Kidney (tissue), 14 donors: ENCODE results near the gene ILKAP. TPM values are rescaled to one million over a fixed set of nuclear protein-coding genes. Genes with fewer than 3 reads are reported as not detected.
"Not testable (repeated sequence)": the region's sequence is repeated elsewhere in the genome, so short reads cannot be mapped to it uniquely, and the experiment has no call there.

Experiments used
- DNase-seq, 5 donors: peaks; one replicate each; pipeline ENCODE4 v3.0.0-alpha.2; 2013 to 2020
- FAIRE-seq: peaks from 2 replicates; lab custom pipeline; 2012; peaks lifted over from hg19 to GRCh38; lab: Jason Lieb, UNC
- H3K27ac ChIP-seq, 2 donors: one replicate each; pipeline ENCODE4 v1.7.0; 2013; ENCODE audit warnings: low read depth in 2 of 2, low read length in 2 of 2, inconsistent platforms in 1 of 2
- H3K27me3 ChIP-seq: one replicate; pipeline ENCODE4 v1.7.1; 2013; ENCODE audit warnings: low read length, inconsistent platforms; ENCODE audit not compliant: control insufficient read depth, insufficient read depth
- H3K36me3 ChIP-seq, 3 donors: one replicate each; pipeline versions ENCODE4 v1.7.0 to v1.7.1; 2013; ENCODE audit warnings: low read length in 3 of 3, control low read depth in 1 of 3, inconsistent platforms in 1 of 3; ENCODE audit not compliant: insufficient read depth in 3 of 3, control insufficient read depth in 2 of 3
- H3K4me1 ChIP-seq, 3 donors: one replicate each; pipeline versions ENCODE4 v1.7.0 to v1.7.1; 2013; ENCODE audit warnings: low read length in 3 of 3, inconsistent platforms in 1 of 3, low read depth in 1 of 3; ENCODE audit not compliant: control insufficient read depth in 2 of 3, insufficient read depth in 2 of 3
- H3K4me3 ChIP-seq, 3 donors: one replicate each; pipeline versions ENCODE4 v1.7.0 to v1.8.1; 2013; ENCODE audit warnings: low read length in 3 of 3, control low read depth in 1 of 3, inconsistent platforms in 1 of 3
- H3K9ac ChIP-seq, 3 donors: one replicate each; pipeline versions ENCODE4 v1.7.0 to v1.7.1; 2013; ENCODE audit warnings: low read length in 3 of 3, control low read depth in 1 of 3, inconsistent platforms in 1 of 3
- H3K9me3 ChIP-seq, 3 donors: one replicate each; pipeline versions ENCODE4 v1.7.0 to v1.7.1; 2013; ENCODE audit warnings: low read length in 3 of 3, control low read depth in 1 of 3, inconsistent platforms in 1 of 3; ENCODE audit not compliant: control insufficient read depth in 2 of 3, insufficient read depth in 1 of 3
- CTCF ChIP-seq: IDR thresholded peaks from 3 replicates; pipeline ENCODE4 v1.5.1; 2012; ENCODE audit warnings: mild to moderate bottlenecking, moderate library complexity, borderline replicate concordance; ENCODE audit not compliant: insufficient read depth; ENCODE audit errors: extremely low read depth
- intact Hi-C: fragments of 100-400 bp; cut with DNase I; formaldehyde crosslinking; loops from one replicate; pipeline ENCODE4 v1.11.1; 2022
- polyA plus RNA-seq: library from polyadenylated mRNA; stranded (reverse); fragments of 350-450 nt; fragmentation: Illumina TruSeq; extraction: RNeasy Lipid Tissue Mini Kit (QIAGEN cat#74804); gene quantifications from one replicate; pipeline ENCODE4 v1.2.3, GENCODE V29; 2014; ENCODE audit warnings: low read depth, low replicate concordance; ENCODE audit not compliant: insufficient read depth
- total RNA-seq: library from RNA; stranded (reverse); fragmentation: NEBNext Ultra II Directional; extraction: Animal tissue kit (Norgen Biotek cat#: 25700); gene quantifications from one replicate; pipeline ENCODE4 v1.2.1, GENCODE V29; 2021
- donor health status: control.
- donor health status: control.
- donor health status: control.
- donor health status: control.
- donor health status: control.
- donor health status: DM: yes; HTN: yes; CAD: no.
- donor health status: Normal renal cell carcinoma (clear cell type).

Gene ILKAP
- total and polyA plus RNA-seq, 2 donors from 2014 or later, result 38.4 to 47.7 TPM

GRCh38 chr2:238173692-238174091, 29.8 kb downstream of the ILKAP start:
- H3K4me1 ChIP-seq, result peaks cover 3 to 11% (median 5%) of the 10 kb centered on the region in 3 donors
- intact Hi-C loops, result no loop called here

GRCh38 chr2:238172439-238172838, 31.1 kb downstream of the ILKAP start:
- no peak overlapping the region for H3K4me3 ChIP-seq
- FAIRE-seq (no peak), DNase-seq (no peak)
- intact Hi-C loops, result no loop called here
- peaks cover 7 to 53% (median 32%) of the 10 kb centered on the region in 3 donors for H3K36me3 ChIP-seq
- no peak for TF ChIP-seq CTCF
- H3K9me3 ChIP-seq, result no peaks in the 10 kb centered on the region
- no peak overlapping the region for H3K9ac ChIP-seq
- H3K27me3 ChIP-seq, result no peaks in the 10 kb centered on the region
- H3K27ac ChIP-seq, result no peak overlapping the region
- H3K4me1 ChIP-seq, result peaks cover 3 to 11% (median 5%) of the 10 kb centered on the region in 3 donors

More at GRCh38 chr2:238173692-238174091, 29.8 kb downstream of the ILKAP start:
- Histone ChIP-seq H3K9ac (no peak overlapping the region), H3K4me3 (no peak overlapping the region), H3K27me3 (no peaks in the 10 kb centered on the region), H3K36me3 (peaks cover 7 to 63% (median 34%) of the 10 kb centered on the region in 3 donors), H3K9me3 (no peaks in the 10 kb centered on the region), H3K27ac (no peak overlapping the region)
- FAIRE-seq (no peak), DNase-seq (no peak)
- no peak for TF ChIP-seq CTCF

GRCh38 chr2:238171575-238172187, 31.8 kb downstream of the ILKAP start:
- DNase-seq (no peak), FAIRE-seq (no peak)
- Histone ChIP-seq H3K4me1 (peaks cover 5 to 11% (median 5%) of the 10 kb centered on the region in 3 donors), H3K4me3 (no peak overlapping the region), H3K27me3 (no peaks in the 10 kb centered on the region), H3K9ac (no peak overlapping the region), H3K27ac (no peak overlapping the region), H3K36me3 (peaks cover 7 to 49% (median 25%) of the 10 kb centered on the region in 3 donors), H3K9me3 (no peaks in the 10 kb centered on the region)
- TF ChIP-seq CTCF, result no peak
- intact Hi-C loops, result no loop called here

- H3K27me3 ChIP-seq, H3K9ac ChIP-seq, H3K27ac ChIP-seq, intact Hi-C loops, H3K4me3 ChIP-seq, H3K9me3 ChIP-seq, FAIRE-seq, DNase-seq: not testable (repeated sequence)
- peaks cover 7 to 49% (median 25%) of the 10 kb centered on the region in 3 donors for H3K36me3 ChIP-seq
- H3K4me1 ChIP-seq, result peaks cover 5 to 11% (median 8%) of the 10 kb centered on the region in 3 donors
Measured at GRCh38 chr2:238171072-238171431, 32.4 kb downstream of the ILKAP start.
